Fibroblast of lung (primary cell): ENCODE measurements around the gene ANKFY1. TPM values are rescaled to one million over a fixed set of nuclear protein-coding genes. Genes with fewer than 3 reads are reported as not detected.

Experiments
- DNase-seq, 2 donors: peaks; one replicate each; pipeline versions ENCODE4 v3.0.0 to v3.0.0-alpha.2; 2010; ENCODE audit warnings: low read depth in 2 of 2
- H2AFZ ChIP-seq: 2 replicates; pipeline ENCODE4 v1.5.1; 2012; ENCODE audit warnings: low read length, control low read depth, inconsistent platforms
- H3K27ac ChIP-seq: 2 replicates; pipeline ENCODE4 v1.5.1; 2011; ENCODE audit warnings: low read length, control low read depth; ENCODE audit not compliant: insufficient read depth
- H3K27me3 ChIP-seq: 2 replicates; pipeline ENCODE4 v1.5.1; 2011; ENCODE audit warnings: mild to moderate bottlenecking, low read length; ENCODE audit not compliant: control insufficient read depth, insufficient read depth
- H3K36me3 ChIP-seq: 2 replicates; pipeline ENCODE4 v1.5.1; 2011; ENCODE audit warnings: low read length; ENCODE audit not compliant: control insufficient read depth, insufficient read depth
- H3K4me1 ChIP-seq: 2 replicates; pipeline ENCODE4 v1.5.1; 2011; ENCODE audit warnings: low read length; ENCODE audit not compliant: control insufficient read depth, insufficient read depth; ENCODE audit errors: extremely low read depth
- H3K4me2 ChIP-seq: 2 replicates; pipeline ENCODE4 v1.5.1; 2011; ENCODE audit warnings: low read length, control low read depth; ENCODE audit not compliant: insufficient read depth; ENCODE audit errors: extremely low read depth
- H3K4me3 ChIP-seq, 4 experiments: fragments of 200-600 bp in 1 of 4; sonication (generic) in 1 of 4; replicated peaks in 1 of 4; 2 replicates each; pipeline ENCODE4 v1.5.1; 2011 to 2016; ENCODE audit warnings: low read length in 4 of 4, low read depth in 3 of 4, mild to moderate bottlenecking in 3 of 4, control low read depth in 2 of 4, inconsistent platforms in 1 of 4, mixed read lengths in 1 of 4; ENCODE audit not compliant: insufficient read depth in 1 of 4; ENCODE audit errors: control extremely low read depth in 1 of 4
- H3K79me2 ChIP-seq: 2 replicates; pipeline ENCODE4 v1.5.1; 2012; ENCODE audit warnings: mild to moderate bottlenecking, low read length, inconsistent platforms; ENCODE audit not compliant: control insufficient read depth, insufficient read depth
- H3K9ac ChIP-seq: 2 replicates; pipeline ENCODE4 v1.5.1; 2011; ENCODE audit warnings: mild to moderate bottlenecking, low read length, control low read depth; ENCODE audit not compliant: insufficient read depth
- H3K9me3 ChIP-seq: 2 replicates; pipeline ENCODE4 v1.5.1; 2012; ENCODE audit warnings: low read depth, low read length; ENCODE audit not compliant: control insufficient read depth, insufficient read depth
- H4K20me1 ChIP-seq: 2 replicates; pipeline ENCODE4 v1.5.1; 2011; ENCODE audit warnings: low read length; ENCODE audit not compliant: control insufficient read depth, insufficient read depth; ENCODE audit errors: extremely low read depth
- EZH2 ChIP-seq: IDR thresholded peaks from 2 replicates; pipeline ENCODE4 v1.5.1; 2012; ENCODE audit warnings: low read length, control low read depth, mild to moderate bottlenecking; ENCODE audit errors: missing control alignments
- polyA plus RNA-seq, 2 donors: library from polyadenylated mRNA; depleted of rRNA in 1 of 2; stranded (reverse) in 1 of 2; unstranded in 1 of 2; fragments of >200 nt; gene quantifications; 2 replicates each; pipeline ENCODE4 v1.2.1, GENCODE V29; 2011 to 2012; ENCODE audit warnings: missing spikeins in 1 of 2
- total RNA-seq: library from RNA; depleted of rRNA; stranded (reverse); fragments of >200 nt; gene quantifications from 2 replicates; pipeline ENCODE4 v1.2.1, GENCODE V29; 2014
- TF ChIP-seq, protein P1 (sequence below), 2 donors: IDR thresholded peaks in 1 of 2; conservative IDR thresholded peaks in 1 of 2; 1 replicate in 1 of 2; 2 replicates in 1 of 2; pipeline ENCODE4 v1.5.1; 2011 to 2012; ENCODE audit warnings: low read length in 2 of 2, control low read depth in 1 of 2, inconsistent platforms in 1 of 2, low read depth in 1 of 2, mild to moderate bottlenecking in 1 of 2

The ANKFY1 gene
- total and polyA plus RNA-seq, 2 donors (not counting 1 experiment from before 2014, with no cell fraction given): 26.1 to 34.0 TPM

DNA sequence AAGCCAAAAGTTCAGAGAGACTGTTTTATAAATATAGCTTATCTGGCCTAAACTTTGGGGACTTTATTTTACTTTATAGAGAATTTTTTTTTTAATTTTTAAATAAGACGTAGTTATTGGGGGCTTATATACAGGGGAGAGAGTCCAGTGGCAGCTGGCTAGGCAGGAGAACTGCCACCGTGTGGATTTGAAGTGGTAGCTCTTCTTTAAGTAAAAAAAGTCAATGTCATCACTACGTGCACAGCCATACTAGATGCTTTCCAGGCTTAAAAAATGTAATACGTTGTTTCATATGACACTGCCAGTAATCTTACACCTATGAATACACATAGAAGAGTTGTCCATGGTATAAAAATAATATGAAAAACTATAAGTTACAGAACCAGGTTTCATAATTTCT, 31.9 kb upstream of the ANKFY1 start:
- Histone ChIP-seq H3K36me3 (peaks cover 3% of the 10 kb centered on the region), H3K9me3 (no peaks in the 10 kb centered on the region), H3K9ac (no peak overlapping the region), H3K4me3 (no peak overlapping the region), H3K79me2 (peaks cover 11% of the 10 kb centered on the region), H3K4me2 (no peak overlapping the region), H3K4me1 (peaks cover 4% of the 10 kb centered on the region), H3K27me3 (no peaks in the 10 kb centered on the region), H3K27ac (no peak overlapping the region), H4K20me1 (no peaks in the 10 kb centered on the region), H2AFZ (no peak overlapping the region)
- no peak for DNase-seq
- TF ChIP-seq, protein P1, sequence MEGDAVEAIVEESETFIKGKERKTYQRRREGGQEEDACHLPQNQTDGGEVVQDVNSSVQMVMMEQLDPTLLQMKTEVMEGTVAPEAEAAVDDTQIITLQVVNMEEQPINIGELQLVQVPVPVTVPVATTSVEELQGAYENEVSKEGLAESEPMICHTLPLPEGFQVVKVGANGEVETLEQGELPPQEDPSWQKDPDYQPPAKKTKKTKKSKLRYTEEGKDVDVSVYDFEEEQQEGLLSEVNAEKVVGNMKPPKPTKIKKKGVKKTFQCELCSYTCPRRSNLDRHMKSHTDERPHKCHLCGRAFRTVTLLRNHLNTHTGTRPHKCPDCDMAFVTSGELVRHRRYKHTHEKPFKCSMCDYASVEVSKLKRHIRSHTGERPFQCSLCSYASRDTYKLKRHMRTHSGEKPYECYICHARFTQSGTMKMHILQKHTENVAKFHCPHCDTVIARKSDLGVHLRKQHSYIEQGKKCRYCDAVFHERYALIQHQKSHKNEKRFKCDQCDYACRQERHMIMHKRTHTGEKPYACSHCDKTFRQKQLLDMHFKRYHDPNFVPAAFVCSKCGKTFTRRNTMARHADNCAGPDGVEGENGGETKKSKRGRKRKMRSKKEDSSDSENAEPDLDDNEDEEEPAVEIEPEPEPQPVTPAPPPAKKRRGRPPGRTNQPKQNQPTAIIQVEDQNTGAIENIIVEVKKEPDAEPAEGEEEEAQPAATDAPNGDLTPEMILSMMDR (conservative IDR thresholded peaks at IDR 0.05 in 1 of 2, IDR thresholded peaks at IDR 0.05 in 1 of 2; ENCODE audit: low read depth in 1 of 2, low read length in 2 of 2): no peak
- no peak for TF ChIP-seq EZH2

DNA sequence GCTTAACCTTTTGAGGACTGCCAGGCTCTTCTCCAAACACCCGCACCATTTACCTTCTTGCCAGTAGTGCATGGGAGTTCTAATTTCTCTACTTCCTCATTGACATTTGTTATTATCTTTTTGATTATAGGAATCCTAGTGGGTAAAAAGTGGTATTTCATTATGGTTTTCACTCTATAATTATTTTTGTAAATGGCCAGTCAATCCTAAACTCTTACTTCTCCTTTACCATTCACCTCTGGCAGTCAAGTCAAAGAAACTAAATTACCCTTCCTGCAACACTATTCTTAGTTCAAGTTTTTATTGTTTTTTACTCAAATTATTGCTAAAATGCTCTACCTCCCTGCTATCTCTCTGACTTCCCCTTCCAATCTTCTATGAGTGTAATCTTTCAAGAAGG, 29.8 kb upstream of the ANKFY1 start:
- peaks cover 4% of the 10 kb centered on the region for H3K4me1 ChIP-seq
- no peak overlapping the region for H3K27ac ChIP-seq
- peaks cover 9% of the 10 kb centered on the region for H3K79me2 ChIP-seq
- TF ChIP-seq, protein P1 (conservative IDR thresholded peaks at IDR 0.05 in 1 of 2, IDR thresholded peaks at IDR 0.05 in 1 of 2; ENCODE audit: low read depth in 1 of 2, low read length in 2 of 2): no peak
- no peak for TF ChIP-seq EZH2
- no peak overlapping the region for H3K9ac ChIP-seq
- H2AFZ ChIP-seq: no peak overlapping the region
- no peaks in the 10 kb centered on the region for H4K20me1 ChIP-seq
- no peaks in the 10 kb centered on the region for H3K9me3 ChIP-seq
- no peak overlapping the region for H3K4me3 ChIP-seq
- H3K36me3 ChIP-seq: peaks cover 3% of the 10 kb centered on the region
- no peak for DNase-seq
- H3K4me2 ChIP-seq: no peak overlapping the region
- H3K27me3 ChIP-seq: no peaks in the 10 kb centered on the region

DNA sequence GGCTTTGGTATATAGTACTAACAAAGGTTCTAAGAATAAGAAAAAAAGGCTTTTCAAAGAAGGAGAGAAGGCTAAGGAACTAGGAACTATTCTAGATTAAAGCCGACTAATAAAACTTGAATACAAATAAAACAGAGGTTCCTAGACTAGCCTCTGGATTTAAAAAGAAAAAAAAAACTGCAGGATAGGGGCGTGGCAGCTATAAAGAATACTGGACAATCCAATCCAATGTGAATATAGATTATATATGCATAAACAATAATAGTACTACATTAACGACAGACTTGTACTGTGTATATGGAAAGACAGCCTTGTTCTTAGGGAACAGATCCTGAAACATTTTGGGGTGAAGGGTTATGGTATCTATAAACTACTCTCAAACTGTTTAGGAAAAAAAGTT, 23.9 kb upstream of the ANKFY1 start:
- Histone ChIP-seq H3K9me3 (no peaks in the 10 kb centered on the region), H3K4me2 (no peak overlapping the region), H3K36me3 (no peaks in the 10 kb centered on the region), H4K20me1 (no peaks in the 10 kb centered on the region), H3K9ac (no peak overlapping the region), H3K79me2 (no peaks in the 10 kb centered on the region), H3K4me1 (no peaks in the 10 kb centered on the region), H3K4me3 (no peak overlapping the region), H2AFZ (no peak overlapping the region), H3K27ac (no peak overlapping the region), H3K27me3 (no peaks in the 10 kb centered on the region)
- no peak for DNase-seq
- TF ChIP-seq EZH2: no peak
- TF ChIP-seq, protein P1 (conservative IDR thresholded peaks at IDR 0.05 in 1 of 2, IDR thresholded peaks at IDR 0.05 in 1 of 2; ENCODE audit: low read depth in 1 of 2, low read length in 2 of 2): no peak
